Stimulated activated CD8-positive, alpha-beta memory T cell treated with anti-CD3 and anti-CD28 coated beads, Interleukin-15, amount 100 ng/mL, for 48 hours (primary cell): ENCODE data around the gene OFD1.

Experiments used
- DNase-seq, 2 donors: peaks; one replicate each; pipeline ENCODE4 v3.0.0-alpha.2; 2020; ENCODE audit warnings: low read depth in 2 of 2

The OFD1 gene

GRCh38 chrX:13794417-13794816 is 59.9 kb downstream of the OFD1 start:
- DNase-seq: no peak

- no peak for DNase-seq
Observed at GRCh38 chrX:13797512-13797911, 63.0 kb downstream of the OFD1 start.

DNA sequence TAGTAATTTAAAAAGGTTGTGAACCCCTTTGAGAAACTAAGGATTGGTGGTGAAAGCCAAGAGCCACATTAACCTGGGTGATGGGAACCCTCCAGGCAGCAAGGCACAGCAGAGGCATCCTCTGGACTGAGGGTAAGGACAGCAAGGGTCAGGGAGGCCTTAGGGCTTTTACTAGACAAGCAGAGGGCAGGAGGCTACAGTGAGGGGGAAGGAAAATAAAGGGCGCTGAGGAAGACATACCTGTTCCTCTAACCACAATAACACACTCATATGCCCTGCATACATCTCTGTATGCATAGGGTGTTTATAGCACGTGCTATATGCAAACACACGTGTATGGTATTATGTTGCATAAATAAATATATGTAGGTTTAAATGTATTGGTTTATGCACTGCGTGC is 63.6 kb downstream of the OFD1 start:
- DNase-seq: no peak

DNA sequence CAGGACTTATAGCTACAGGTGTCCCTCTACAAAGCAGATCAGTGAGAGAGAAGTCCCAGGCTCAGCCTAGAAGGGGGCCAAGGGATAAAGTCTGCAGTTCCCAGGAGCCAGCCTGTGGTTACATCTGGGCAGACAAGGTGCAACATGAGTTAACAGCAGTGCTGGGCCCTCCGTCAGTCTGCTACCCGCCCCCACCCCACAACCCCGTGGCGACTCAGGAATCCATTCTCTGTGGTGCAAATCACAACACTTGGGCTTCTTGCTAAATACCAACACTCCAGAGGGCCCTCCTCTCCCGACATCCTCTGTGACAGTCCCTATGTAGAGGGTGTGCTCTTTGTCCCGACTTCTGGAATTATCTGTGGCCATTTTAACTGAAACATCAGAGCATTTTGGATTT is 68.6 kb downstream of the OFD1 start:
- DNase-seq: no peak

DNA sequence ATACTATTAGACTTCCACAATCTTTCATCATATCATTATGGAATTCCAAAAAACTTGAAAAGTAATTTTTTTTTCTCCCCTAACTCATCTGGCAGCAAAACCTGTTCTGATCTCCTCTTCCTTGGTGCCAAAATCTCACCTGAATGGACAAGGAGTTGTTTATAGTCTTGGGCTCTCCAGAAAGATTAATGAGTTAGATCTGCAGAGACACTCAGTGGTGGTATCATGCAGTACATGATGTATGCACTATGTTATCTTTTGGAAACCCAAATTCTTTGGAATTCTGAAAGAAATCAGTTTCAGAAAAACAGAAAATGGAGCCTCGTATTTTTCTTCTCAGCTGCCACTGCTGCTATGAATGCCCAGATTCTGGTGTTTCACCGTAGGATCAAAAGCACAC is 70.7 kb downstream of the OFD1 start:
- no peak for DNase-seq

DNA sequence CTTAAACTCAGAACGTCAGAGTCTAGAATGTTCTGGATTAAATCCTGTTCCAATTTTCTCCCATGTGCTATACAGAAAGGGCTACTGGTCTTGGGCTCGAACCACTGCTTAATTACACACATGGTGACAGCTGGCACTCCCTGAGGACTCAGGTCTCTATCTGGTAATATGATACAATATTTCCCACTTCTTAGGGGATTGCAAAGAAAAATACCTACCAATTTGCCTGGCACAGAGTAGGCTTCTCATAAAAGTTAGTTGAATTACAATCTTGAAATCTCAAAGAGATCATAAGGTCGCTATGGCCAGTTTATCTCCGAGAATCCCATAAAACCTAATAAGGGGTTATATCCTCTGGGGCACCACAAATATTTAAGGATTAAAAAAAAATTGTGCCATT is 73.7 kb downstream of the OFD1 start:
- no peak for DNase-seq

DNA sequence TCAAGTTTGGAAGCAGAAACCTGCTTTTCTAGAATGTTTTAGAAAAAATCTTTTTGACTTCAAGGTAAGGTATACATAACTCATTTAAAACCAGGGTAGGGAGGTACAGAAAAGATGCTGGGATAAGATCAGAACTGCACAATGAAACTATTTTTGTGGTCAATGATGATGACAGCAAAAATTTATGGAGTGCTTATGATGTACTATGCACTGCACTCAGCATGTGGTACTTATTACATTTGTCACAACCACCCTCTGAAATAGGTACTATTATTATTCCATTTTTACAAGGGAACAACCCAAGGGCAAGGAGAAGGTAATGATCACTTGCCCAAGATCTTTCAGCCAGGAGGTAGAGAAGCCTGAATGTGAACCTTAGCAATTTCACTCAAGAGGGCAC is 74.3 kb downstream of the OFD1 start:
- no peak for DNase-seq

GRCh38 chrX:13815664-13816063 is 81.1 kb downstream of the OFD1 start:
- DNase-seq: no peak

DNA sequence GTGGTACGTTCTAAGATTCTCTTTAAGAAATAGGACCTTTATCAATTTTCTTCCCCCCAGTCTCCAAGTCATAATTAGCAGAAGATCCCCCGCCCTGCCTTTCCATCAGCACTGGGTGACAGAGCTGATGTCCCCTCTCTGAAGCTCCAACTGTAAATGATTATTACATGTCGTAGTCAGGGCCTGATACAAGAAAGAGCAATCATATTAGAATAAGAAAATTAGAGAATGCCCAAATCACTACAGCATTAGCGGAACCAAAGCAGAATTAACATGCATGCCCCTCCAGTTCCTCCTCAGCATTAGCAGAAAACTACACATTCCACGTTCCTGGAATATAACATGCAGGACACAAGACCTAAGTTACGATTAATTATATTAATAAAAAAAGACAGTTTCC is 81.6 kb downstream of the OFD1 start:
- no peak for DNase-seq

DNA sequence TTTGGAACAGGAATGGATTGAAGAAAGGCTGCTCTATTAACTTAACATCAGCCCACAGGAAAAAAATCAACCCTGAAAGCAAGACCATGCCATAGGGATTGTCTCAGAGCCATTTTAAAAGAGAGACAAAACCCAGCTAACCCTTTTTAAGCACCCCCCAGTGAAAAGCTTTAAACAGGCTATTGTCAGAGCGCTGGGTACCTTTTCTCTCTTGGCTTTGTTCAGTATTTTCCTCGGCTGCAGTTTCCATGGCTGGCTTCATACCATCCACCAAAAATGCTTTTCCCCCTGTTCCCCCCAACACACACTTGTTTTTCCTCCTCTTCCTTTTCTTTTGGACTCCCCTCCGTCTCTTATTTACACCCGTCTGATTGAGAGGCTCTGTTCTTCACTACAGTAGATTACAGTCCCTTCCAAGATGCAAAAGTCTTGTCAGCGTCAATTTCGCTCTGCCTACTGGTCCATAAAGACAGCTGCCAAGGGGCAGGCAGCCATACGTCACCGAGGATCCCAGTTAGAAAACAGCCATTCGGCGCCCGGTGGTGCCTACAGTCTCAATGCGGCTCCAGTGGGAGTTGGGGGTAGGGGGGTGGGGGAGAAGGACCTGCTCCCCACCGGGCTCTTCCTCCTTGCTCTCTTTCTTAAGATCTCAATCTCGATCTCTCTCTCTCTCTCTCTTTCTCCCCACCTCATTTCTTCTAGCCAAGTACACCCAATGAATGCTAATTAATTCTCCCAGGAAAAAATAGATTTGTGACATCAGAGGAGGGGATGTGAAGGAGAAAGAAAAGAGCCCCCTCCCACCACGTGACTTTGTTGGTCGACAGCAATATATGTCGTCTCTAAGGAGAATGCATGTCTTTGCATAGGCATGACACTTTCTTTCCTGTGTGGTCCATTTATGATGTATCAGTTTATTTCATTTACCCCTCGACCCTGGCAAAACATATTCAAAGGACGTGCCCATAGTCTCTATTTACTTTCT is 82.4 kb downstream of the OFD1 start, which contains the start of gene GPM6B:
TSS of gene GPM6B (minus strand) at position 451 of the 985 bp plus-strand sequence. CDS start at position 262, 189 bp downstream.
- DNase-seq: no peak
